ENCODE measurements around the gene RHPN2. TPM values are rescaled to one million over a fixed set of nuclear protein-coding genes. Genes with fewer than 3 reads are reported as not detected.

Gene RHPN2
- total and polyA plus RNA-seq, 2 of the 13 experiments (the other 11 are each of a cell fraction or from before 2014, with no cell fraction given), result 20.3 to 48.0 TPM

DNA sequence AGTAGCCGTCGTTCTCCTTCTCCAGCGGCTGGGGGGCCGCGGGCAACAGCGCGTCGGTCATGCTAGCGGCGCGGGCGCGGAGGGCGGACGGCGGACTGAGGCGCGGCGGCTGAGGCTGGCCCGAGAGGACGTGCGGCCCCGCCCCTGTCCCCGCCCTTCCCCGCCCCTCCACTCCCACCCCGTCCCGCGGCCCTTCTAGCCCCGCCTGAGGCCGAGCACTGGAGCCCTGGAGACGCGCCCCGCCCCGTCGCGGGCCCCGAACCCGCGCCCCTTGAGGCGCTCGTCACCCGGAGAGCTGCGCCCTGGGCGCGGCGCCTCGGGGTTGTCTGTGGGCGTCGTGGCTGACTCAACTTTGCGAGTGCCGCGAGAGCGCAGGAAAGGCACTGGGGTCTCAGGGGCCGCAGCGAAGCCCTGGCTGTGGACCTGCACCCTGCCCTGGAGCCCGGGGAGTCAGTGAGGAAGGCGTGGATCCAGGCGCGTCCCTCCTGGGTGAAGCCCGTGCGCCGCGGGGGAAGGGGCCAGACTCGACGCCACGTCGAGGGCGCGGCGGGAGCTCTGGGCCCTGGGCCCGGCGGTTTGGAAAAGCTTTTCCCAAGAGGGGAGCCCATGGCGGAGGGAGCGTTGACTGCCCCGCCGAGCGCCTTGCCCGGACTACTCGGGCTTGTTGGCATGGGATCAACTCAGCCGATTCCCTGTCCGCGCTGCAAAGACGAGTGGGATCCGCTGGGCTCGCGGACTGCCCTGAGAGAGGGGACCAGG is at the start of gene RHPN2 (continued):
- TF ChIP-seq, protein P1, sequence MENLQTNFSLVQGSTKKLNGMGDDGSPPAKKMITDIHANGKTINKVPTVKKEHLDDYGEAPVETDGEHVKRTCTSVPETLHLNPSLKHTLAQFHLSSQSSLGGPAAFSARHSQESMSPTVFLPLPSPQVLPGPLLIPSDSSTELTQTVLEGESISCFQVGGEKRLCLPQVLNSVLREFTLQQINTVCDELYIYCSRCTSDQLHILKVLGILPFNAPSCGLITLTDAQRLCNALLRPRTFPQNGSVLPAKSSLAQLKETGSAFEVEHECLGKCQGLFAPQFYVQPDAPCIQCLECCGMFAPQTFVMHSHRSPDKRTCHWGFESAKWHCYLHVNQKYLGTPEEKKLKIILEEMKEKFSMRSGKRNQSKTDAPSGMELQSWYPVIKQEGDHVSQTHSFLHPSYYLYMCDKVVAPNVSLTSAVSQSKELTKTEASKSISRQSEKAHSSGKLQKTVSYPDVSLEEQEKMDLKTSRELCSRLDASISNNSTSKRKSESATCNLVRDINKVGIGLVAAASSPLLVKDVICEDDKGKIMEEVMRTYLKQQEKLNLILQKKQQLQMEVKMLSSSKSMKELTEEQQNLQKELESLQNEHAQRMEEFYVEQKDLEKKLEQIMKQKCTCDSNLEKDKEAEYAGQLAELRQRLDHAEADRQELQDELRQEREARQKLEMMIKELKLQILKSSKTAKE (CRISPR knock-in tag; IDR thresholded peaks at IDR 0.05; ENCODE audit: borderline replicate concordance), result no peak
- TF ChIP-seq, protein P2, sequence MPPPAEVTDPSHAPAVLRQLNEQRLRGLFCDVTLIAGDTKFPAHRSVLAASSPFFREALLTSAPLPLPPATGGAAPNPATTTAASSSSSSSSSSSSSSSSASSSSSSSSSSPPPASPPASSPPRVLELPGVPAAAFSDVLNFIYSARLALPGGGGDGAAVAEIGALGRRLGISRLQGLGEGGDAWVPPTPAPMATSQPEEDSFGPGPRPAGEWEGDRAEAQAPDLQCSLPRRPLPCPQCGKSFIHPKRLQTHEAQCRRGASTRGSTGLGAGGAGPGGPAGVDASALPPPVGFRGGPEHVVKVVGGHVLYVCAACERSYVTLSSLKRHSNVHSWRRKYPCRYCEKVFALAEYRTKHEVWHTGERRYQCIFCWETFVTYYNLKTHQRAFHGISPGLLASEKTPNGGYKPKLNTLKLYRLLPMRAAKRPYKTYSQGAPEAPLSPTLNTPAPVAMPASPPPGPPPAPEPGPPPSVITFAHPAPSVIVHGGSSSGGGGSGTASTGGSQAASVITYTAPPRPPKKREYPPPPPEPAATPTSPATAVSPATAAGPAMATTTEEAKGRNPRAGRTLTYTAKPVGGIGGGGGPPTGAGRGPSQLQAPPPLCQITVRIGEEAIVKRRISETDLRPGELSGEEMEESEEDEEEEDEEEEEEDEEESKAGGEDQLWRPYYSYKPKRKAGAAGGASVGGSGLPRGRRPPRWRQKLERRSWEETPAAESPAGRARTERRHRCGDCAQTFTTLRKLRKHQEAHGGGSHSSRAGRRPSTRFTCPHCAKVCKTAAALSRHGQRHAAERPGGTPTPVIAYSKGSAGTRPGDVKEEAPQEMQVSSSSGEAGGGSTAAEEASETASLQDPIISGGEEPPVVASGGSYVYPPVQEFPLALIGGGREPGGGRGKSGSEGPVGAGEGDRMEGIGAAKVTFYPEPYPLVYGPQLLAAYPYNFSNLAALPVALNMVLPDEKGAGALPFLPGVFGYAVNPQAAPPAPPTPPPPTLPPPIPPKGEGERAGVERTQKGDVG (CRISPR knock-in tag; IDR thresholded peaks at IDR 0.05; ENCODE audit: borderline replicate concordance), result no peak
- no peak for TF ChIP-seq EZH2 (conservative IDR thresholded peaks at IDR 0.05; ENCODE audit: low read depth, low read length)
- TF ChIP-seq, protein P3, sequence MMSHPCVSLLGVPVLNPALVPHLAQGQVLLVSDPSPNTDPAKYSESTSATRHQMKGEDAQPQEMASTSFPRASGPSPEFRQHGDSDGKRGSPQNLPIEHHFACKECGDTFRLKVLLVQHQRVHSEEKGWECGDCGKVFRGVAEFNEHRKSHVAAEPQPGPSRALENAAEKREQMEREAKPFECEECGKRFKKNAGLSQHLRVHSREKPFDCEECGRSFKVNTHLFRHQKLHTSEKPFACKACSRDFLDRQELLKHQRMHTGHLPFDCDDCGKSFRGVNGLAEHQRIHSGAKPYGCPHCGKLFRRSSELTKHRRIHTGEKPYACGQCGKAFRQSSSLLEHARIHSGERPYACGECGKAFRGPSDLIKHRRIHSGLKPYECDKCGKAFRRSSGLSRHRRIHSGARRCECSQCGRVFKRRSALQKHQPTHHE (CRISPR knock-in tag; IDR thresholded peaks at IDR 0.05; ENCODE audit: borderline replicate concordance), result no peak
- TF ChIP-seq, protein P4, sequence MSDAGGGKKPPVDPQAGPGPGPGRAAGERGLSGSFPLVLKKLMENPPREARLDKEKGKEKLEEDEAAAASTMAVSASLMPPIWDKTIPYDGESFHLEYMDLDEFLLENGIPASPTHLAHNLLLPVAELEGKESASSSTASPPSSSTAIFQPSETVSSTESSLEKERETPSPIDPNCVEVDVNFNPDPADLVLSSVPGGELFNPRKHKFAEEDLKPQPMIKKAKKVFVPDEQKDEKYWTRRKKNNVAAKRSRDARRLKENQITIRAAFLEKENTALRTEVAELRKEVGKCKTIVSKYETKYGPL (CRISPR knock-in tag; IDR thresholded peaks at IDR 0.05), result no peak
- TF ChIP-seq KAT7 (CRISPR knock-in tag; IDR thresholded peaks at IDR 0.05; ENCODE audit: borderline replicate concordance), result 0 out of 2 replicates have a peak, but pooled peaks have one; percentile 37
- TF ChIP-seq RARA (CRISPR knock-in tag; IDR thresholded peaks at IDR 0.05), result no peak
- TF ChIP-seq ZNF430 (CRISPR knock-in tag; IDR thresholded peaks at IDR 0.05), result no peak
- no peak for TF ChIP-seq GATAD2A (CRISPR knock-in tag; IDR thresholded peaks at IDR 0.05)
- no peak for TF ChIP-seq ZNF598 (CRISPR knock-in tag; IDR thresholded peaks at IDR 0.05; ENCODE audit: borderline replicate concordance)
- TF ChIP-seq GTF3A (CRISPR knock-in tag; conservative IDR thresholded peaks at IDR 0.05), result no peak
- TF ChIP-seq HIVEP1 (CRISPR knock-in tag; IDR thresholded peaks at IDR 0.05), result peak; percentile 72; the same call in 1 of the 2 replicates
- peak; percentile 31; the same call in 1 of the 2 replicates for TF ChIP-seq ARHGAP35 (CRISPR knock-in tag; IDR thresholded peaks at IDR 0.05; ENCODE audit: borderline replicate concordance)
- no peak for TF ChIP-seq ISL2 (CRISPR knock-in tag; IDR thresholded peaks at IDR 0.05)
- no peak for TF ChIP-seq NONO (IDR thresholded peaks at IDR 0.05)
- TF ChIP-seq NONO (CRISPR knock-in tag; conservative IDR thresholded peaks at IDR 0.05), result peak; percentile 61; the same call in 1 of the 2 replicates
- peak; percentile 61 for TF ChIP-seq CHD2 (IDR thresholded peaks at IDR 0.05; ENCODE audit: low read depth, low read length)
- TF ChIP-seq ZNF3 (CRISPR knock-in tag; IDR thresholded peaks at IDR 0.05), result no peak
- TF ChIP-seq ZMYM2 (CRISPR knock-in tag; IDR thresholded peaks at IDR 0.05), result peak; percentile 62; the same call in 1 of the 2 replicates

Data from HepG2 (cell line).